Endothelial cell of umbilical vein (primary cell): ENCODE results near the gene ZNF627. TPM values are rescaled to one million over a fixed set of nuclear protein-coding genes. Genes with fewer than 3 reads are reported as not detected.

Experiments used
- BruUV-seq: library from RNA; stranded (reverse); fragments of 400-500 nt; replicated peaks from 2 replicates; lab custom pipeline; 2021; lab: Mats Ljungman, UMichigan
- CTCF ChIA-PET: fragments of 300-600, 350-600 bp; sonication (Branson Sonifier 250); formaldehyde crosslinking; loops from one replicate; lab custom pipeline; 2021; ENCODE audit warnings: antibody characterized with exemption, inconsistent platforms; lab: Charles Lee
- POLR2A ChIA-PET: fragments of 300-600, 350-600 bp; sonication (Branson Sonifier 250); formaldehyde crosslinking; loops from one replicate; lab custom pipeline; 2021; ENCODE audit warnings: antibody characterized with exemption, inconsistent platforms; lab: Charles Lee
- DNase-seq: peaks from one replicate; pipeline ENCODE4 v3.0.0-alpha.2; 2011; ENCODE audit warnings: low read depth, low spot score
- FAIRE-seq: peaks from 2 replicates; lab custom pipeline; 2011; peaks lifted over from hg19 to GRCh38; lab: Jason Lieb, UNC
- H2AFZ ChIP-seq: 2 replicates; pipeline ENCODE4 v1.6.0; 2012; ENCODE audit warnings: low read depth, low read length, control low read depth, inconsistent platforms
- H3K27ac ChIP-seq: 2 replicates; pipeline ENCODE4 v1.5.1; 2011; ENCODE audit warnings: low read depth, mild to moderate bottlenecking, control low read depth, low read length, moderate library complexity; ENCODE audit not compliant: insufficient read depth
- H3K27me3 ChIP-seq, 2 experiments: 2 replicates each; pipeline versions ENCODE4 v1.6.0 to v1.6.1; 2011; ENCODE audit warnings: low read length in 2 of 2, mixed read lengths in 1 of 2; ENCODE audit not compliant: control insufficient read depth in 2 of 2, insufficient read depth in 2 of 2
- H3K36me3 ChIP-seq, 2 experiments: 2 replicates in 1 of 2; 3 replicates in 1 of 2; pipeline ENCODE4 v1.5.1; 2011; ENCODE audit warnings: low read length in 2 of 2, mild to moderate bottlenecking in 1 of 2, moderate library complexity in 1 of 2; ENCODE audit not compliant: control insufficient read depth in 2 of 2, insufficient read depth in 2 of 2; ENCODE audit errors: extremely low read depth in 1 of 2
- H3K4me1 ChIP-seq: 3 replicates; pipeline ENCODE4 v1.5.1; 2011; ENCODE audit warnings: mild to moderate bottlenecking, low read length; ENCODE audit not compliant: control insufficient read depth, insufficient read depth; ENCODE audit errors: extremely low read depth
- H3K4me2 ChIP-seq: 2 replicates; pipeline ENCODE4 v1.6.1; 2011; ENCODE audit warnings: low read length, control low read depth, mixed read lengths; ENCODE audit not compliant: insufficient read depth
- H3K4me3 ChIP-seq, 3 experiments: fragments of 200-600 bp in 1 of 3; sonication (generic), shearing (Covaris generic) in 1 of 3; replicated peaks in 1 of 3; 2 replicates each; pipeline ENCODE4 v1.5.1; 2011 to 2016; ENCODE audit warnings: control low read depth in 3 of 3, low read length in 3 of 3, mild to moderate bottlenecking in 2 of 3, inconsistent platforms in 1 of 3, low read depth in 1 of 3, moderate library complexity in 1 of 3; ENCODE audit not compliant: insufficient read depth in 1 of 3
- H3K79me2 ChIP-seq: 2 replicates; pipeline ENCODE4 v1.6.0; 2012; ENCODE audit warnings: low read length, inconsistent platforms; ENCODE audit not compliant: control insufficient read depth, insufficient read depth
- H3K9ac ChIP-seq: replicated peaks from 2 replicates; pipeline ENCODE3; 2011; ENCODE audit warnings: low read length, control low read depth; ENCODE audit not compliant: insufficient read depth; ENCODE audit errors: extremely low read depth
- H3K9me1 ChIP-seq: replicated peaks from 3 replicates; pipeline ENCODE4 v1.6.0; 2011; ENCODE audit warnings: mild to moderate bottlenecking, low read length; ENCODE audit not compliant: control insufficient read depth, insufficient read depth; ENCODE audit errors: extremely low read depth
- H3K9me3 ChIP-seq: replicated peaks from 2 replicates; pipeline ENCODE4 v1.5.1; 2012; ENCODE audit warnings: low read length, inconsistent platforms; ENCODE audit not compliant: control insufficient read depth, insufficient read depth
- H4K20me1 ChIP-seq: replicated peaks from 2 replicates; pipeline ENCODE3; 2011; ENCODE audit warnings: mild to moderate bottlenecking, low read length; ENCODE audit not compliant: control insufficient read depth, insufficient read depth; ENCODE audit errors: extremely low read depth
- CTCF ChIP-seq, 2 donors: IDR thresholded peaks; 1 replicate in 1 of 2; 2 replicates in 1 of 2; pipeline ENCODE4 v1.5.1; 2011; ENCODE audit warnings: low read length in 2 of 2, mild to moderate bottlenecking in 2 of 2, moderate library complexity in 2 of 2, control low read depth in 1 of 2, inconsistent platforms in 1 of 2, low read depth in 1 of 2; ENCODE audit not compliant: insufficient read depth in 1 of 2; ENCODE audit errors: extremely low read depth in 1 of 2
- EZH2 ChIP-seq: IDR thresholded peaks from 2 replicates; pipeline ENCODE4 v1.6.1; 2012; ENCODE audit warnings: borderline replicate concordance, low read depth, mild to moderate bottlenecking, moderate library complexity, low read length, inconsistent platforms; ENCODE audit not compliant: severe bottlenecking
- FOS ChIP-seq: IDR thresholded peaks from 2 replicates; pipeline ENCODE4 v1.6.1; 2011; ENCODE audit warnings: mild to moderate bottlenecking, low read length, moderate library complexity, borderline replicate concordance; ENCODE audit not compliant: insufficient read depth
- GATA2 ChIP-seq: IDR thresholded peaks from 2 replicates; pipeline ENCODE4 v1.7.0; 2011; ENCODE audit warnings: low read depth, mild to moderate bottlenecking, moderate library complexity, mixed read lengths, low read length; ENCODE audit not compliant: insufficient read length, insufficient read depth
- JUN ChIP-seq: IDR thresholded peaks from 2 replicates; pipeline ENCODE4 v1.6.1; 2011; ENCODE audit warnings: borderline replicate concordance, low read depth; ENCODE audit not compliant: insufficient read length, insufficient read depth
- MYC ChIP-seq: IDR thresholded peaks from one replicate; pipeline ENCODE4 v1.6.1; 2011; ENCODE audit warnings: mild to moderate bottlenecking, low read depth, low read length
- POLR2A ChIP-seq: IDR thresholded peaks from 2 replicates; pipeline ENCODE4 v1.6.1; 2012; ENCODE audit warnings: low read depth, mild to moderate bottlenecking, control low read depth, low read length
- POLR2AphosphoS5 ChIP-seq: IDR thresholded peaks from 2 replicates; pipeline ENCODE4 v1.6.1; 2012; ENCODE audit warnings: low read depth, mild to moderate bottlenecking, control low read depth, low read length, moderate library complexity; ENCODE audit not compliant: insufficient read depth
- dilution Hi-C: fragments of 300-500 bp; cut with MboI; formaldehyde crosslinking; loops from one replicate; pipeline ENCODE4 v1.15.0; 2019; ENCODE audit warnings: low sequenced_read_pairs; ENCODE audit not compliant: extremely low pct_ligation_motif_present
- intact Hi-C: fragments of 100-400 bp; cut with micrococcal nuclease; formaldehyde crosslinking; loops from one replicate; pipeline ENCODE4 v1.10.0; 2022
- polyA plus RNA-seq, 4 experiments: library from polyadenylated mRNA; depleted of rRNA in 3 of 4; stranded (reverse) in 3 of 4; unstranded in 1 of 4; fragments of >200 nt; gene quantifications; 2 replicates each; pipeline versions ENCODE4 v1.2.1 to v1.2.3, GENCODE V29; 2011 to 2012; ENCODE audit warnings: missing spikeins in 1 of 4
- total RNA-seq: library from RNA; stranded (reverse); gene quantifications from 2 replicates; pipeline ENCODE4 v1.2.3, GENCODE V29; 2021
- TF ChIP-seq, protein P1 (sequence below): IDR thresholded peaks from 2 replicates; pipeline ENCODE4 v1.6.1; 2011; ENCODE audit not compliant: insufficient read depth, insufficient read length

ZNF627 gene
- total and polyA plus RNA-seq, 2 donors (not counting 3 experiments of a cell fraction or from before 2014, with no cell fraction given) = 5.6 to 9.7 TPM

DNA sequence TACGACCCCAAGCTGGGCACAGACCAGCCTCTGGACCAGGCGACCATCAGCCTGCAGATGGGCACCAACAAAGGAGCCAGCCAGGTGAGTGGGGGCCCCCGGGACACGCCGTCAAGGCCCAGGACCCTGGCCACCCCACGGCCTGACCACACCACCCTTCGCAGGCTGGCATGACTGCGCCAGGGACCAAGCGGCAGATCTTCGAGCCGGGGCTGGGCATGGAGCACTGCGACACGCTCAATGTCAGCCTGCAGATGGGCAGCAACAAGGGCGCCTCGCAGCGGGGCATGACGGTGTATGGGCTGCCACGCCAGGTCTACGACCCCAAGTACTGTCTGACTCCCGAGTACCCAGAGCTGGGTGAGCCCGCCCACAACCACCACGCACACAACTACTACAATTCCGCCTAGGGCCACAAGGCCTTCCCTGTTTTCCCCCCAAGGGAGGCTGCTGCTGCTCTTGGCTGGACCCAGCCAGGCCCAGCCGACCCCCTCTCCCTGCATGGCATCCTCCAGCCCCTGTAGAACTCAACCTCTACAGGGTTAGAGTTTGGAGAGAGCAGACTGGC lies 47.8 kb upstream of the ZNF627 start:
- H3K9ac ChIP-seq = no peak overlapping the region
- H4K20me1 ChIP-seq = no peaks in the 10 kb centered on the region
- no peaks in the 10 kb centered on the region for H3K9me3 ChIP-seq
- no peak for DNase-seq
- H3K4me1 ChIP-seq = no peaks in the 10 kb centered on the region
- H2AFZ ChIP-seq = no peak overlapping the region
- no peak for FAIRE-seq
- TF ChIP-seq FOS (no peak), JUN (no peak), GATA2 (no peak), POLR2A (no peak), POLR2AphosphoS5 (no peak), CTCF (IDR thresholded peaks at IDR 0.05; ENCODE audit: extremely low read depth in 1 of 2, insufficient read depth in 1 of 2, low read depth in 1 of 2, low read length in 2 of 2) (no peak), MYC (no peak), EZH2 (no peak)
- TF ChIP-seq, protein P1, sequence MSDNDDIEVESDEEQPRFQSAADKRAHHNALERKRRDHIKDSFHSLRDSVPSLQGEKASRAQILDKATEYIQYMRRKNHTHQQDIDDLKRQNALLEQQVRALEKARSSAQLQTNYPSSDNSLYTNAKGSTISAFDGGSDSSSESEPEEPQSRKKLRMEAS = no peak
- BruUV-seq = no TSS peak
- peaks cover 0 to 19% of the 10 kb centered on the region in 2 experiments for H3K36me3 ChIP-seq
- H3K79me2 ChIP-seq = no peaks in the 10 kb centered on the region
- H3K27ac ChIP-seq = no peak overlapping the region
- no peak overlapping the region for H3K4me2 ChIP-seq
- H3K27me3 ChIP-seq = no peaks in the 10 kb centered on the region
- dilution Hi-C loops = no loop called here
- ChIA-PET POLR2A (no interaction called here), CTCF (no interaction called here)
- intact Hi-C loops = no loop called here
- H3K9me1 ChIP-seq = no peaks in the 10 kb centered on the region
- H3K4me3 ChIP-seq = no peak overlapping the region
